Panc1 (cell line): ENCODE measurements around the gene HIPK4. TPM values are rescaled to one million over a fixed set of nuclear protein-coding genes. Genes with fewer than 3 reads are reported as not detected.

Source experiments
- ATAC-seq: fragments of 200-7000 bp; cut with Tn5 transposase; 2 replicates; pipeline ENCODE4 v1.9.1; 2020; ENCODE audit warnings: mild to moderate bottlenecking, moderate library complexity
- BruUV-seq: library from RNA; stranded (reverse); fragments of 400-500 nt; replicated peaks from 2 replicates; lab custom pipeline; 2021; lab: Mats Ljungman, UMichigan
- CTCF ChIA-PET: fragments of 300-600 bp; sonication (Branson Sonifier 250); formaldehyde crosslinking; loops from one replicate; lab custom pipeline; 2022; ENCODE audit warnings: antibody characterized with exemption; lab: Charles Lee
- POLR2A ChIA-PET: fragments of 300-600 bp; sonication (Branson Sonifier 250); formaldehyde crosslinking; loops from one replicate; lab custom pipeline; 2022; ENCODE audit warnings: antibody characterized with exemption; lab: Charles Lee
- DNase-seq: peaks from one replicate; pipeline ENCODE4 v3.0.0-alpha.2; 2010; ENCODE audit warnings: low read depth, low spot score
- H3K27ac ChIP-seq: 2 replicates; pipeline ENCODE4 v1.5.1; 2011; ENCODE audit warnings: mild to moderate bottlenecking, low read length, inconsistent platforms
- H3K27me3 ChIP-seq: fragments of 200-500 bp; sonication (Bioruptor generic); 2 replicates; pipeline ENCODE4 v1.6.0; 2014; ENCODE audit warnings: low read length, inconsistent platforms; ENCODE audit not compliant: control insufficient read depth, insufficient read depth
- H3K36me3 ChIP-seq: fragments of 200-500 bp; sonication (Bioruptor generic); 2 replicates; pipeline ENCODE4 v1.5.1; 2014; ENCODE audit warnings: inconsistent platforms, mild to moderate bottlenecking, low read length, moderate library complexity; ENCODE audit not compliant: control insufficient read depth, insufficient read depth
- H3K4me1 ChIP-seq: 2 replicates; pipeline ENCODE4 v1.5.1; 2011; ENCODE audit warnings: inconsistent platforms, mild to moderate bottlenecking, low read length, moderate library complexity; ENCODE audit not compliant: control insufficient read depth, insufficient read depth
- H3K4me3 ChIP-seq, 2 experiments: 2 replicates each; pipeline ENCODE4 v1.5.1; 2011 to 2012; ENCODE audit warnings: low read depth in 2 of 2, low read length in 2 of 2, mild to moderate bottlenecking in 2 of 2, inconsistent platforms in 1 of 2, moderate library complexity in 1 of 2
- H3K9me3 ChIP-seq: fragments of 200-500 bp; sonication (Bioruptor generic); 2 replicates; pipeline ENCODE4 v1.5.1; 2014; ENCODE audit warnings: low read depth, mild to moderate bottlenecking, inconsistent platforms, low read length, moderate library complexity; ENCODE audit not compliant: control insufficient read depth, insufficient read depth
- CTCF ChIP-seq: fragments of 450-650 bp; IDR thresholded peaks from 2 replicates; pipeline ENCODE4 v1.5.1; 2017; ENCODE audit warnings: mild to moderate bottlenecking
- POLR2AphosphoS5 ChIP-seq: IDR thresholded peaks from 2 replicates; pipeline ENCODE4 v1.6.1; 2012; ENCODE audit warnings: mild to moderate bottlenecking, low read depth, low read length, moderate library complexity
- REST ChIP-seq, 2 experiments: IDR thresholded peaks; 2 replicates each; pipeline ENCODE4 v1.6.1; 2011 to 2012; ENCODE audit warnings: low read depth in 2 of 2, control low read depth in 1 of 2, low read length in 1 of 2, mild to moderate bottlenecking in 1 of 2, moderate library complexity in 1 of 2; ENCODE audit not compliant: insufficient read depth in 1 of 2
- SIN3A ChIP-seq: IDR thresholded peaks from 2 replicates; pipeline ENCODE4 v1.6.1; 2012; ENCODE audit warnings: low read depth, mild to moderate bottlenecking, low read length, moderate library complexity, borderline replicate concordance; ENCODE audit not compliant: insufficient read depth
- TCF7L2 ChIP-seq: IDR thresholded peaks from 2 replicates; pipeline ENCODE4 v1.6.1; 2011; ENCODE audit warnings: mild to moderate bottlenecking, low read depth, low read length, inconsistent platforms
- in situ Hi-C: cut with HindIII; loops from 2 replicates; pipeline ENCODE4 v1.10.0; 2016; ENCODE audit warnings: low sequenced_read_pairs, low pct_unique_long_range_greater_than_20kb
- intact Hi-C: fragments of 100-400 bp; cut with micrococcal nuclease; formaldehyde crosslinking; loops from one replicate; pipeline ENCODE4 v1.10.0; 2022; ENCODE audit not compliant: unreplicated experiment
- total RNA-seq: library from RNA; stranded (reverse); gene quantifications from one replicate; pipeline ENCODE4 v1.2.1, GENCODE V29; 2021; ENCODE audit not compliant: unreplicated experiment

Gene HIPK4
- total RNA-seq, 1 experiment from 2014 or later, result 0.13 TPM

- DNase-seq, result no peak
- H3K4me3 ChIP-seq, result no peak overlapping the region
- TF ChIP-seq POLR2AphosphoS5, result no peak
- TF ChIP-seq TCF7L2, result no peak
- TF ChIP-seq CTCF, result no peak
- TF ChIP-seq SIN3A, result no peak
- no peak for TF ChIP-seq REST (IDR thresholded peaks at IDR 0.05; ENCODE audit: insufficient read depth in 1 of 2, low read depth in 2 of 2, low read length in 1 of 2)
- peaks cover 2% of the 10 kb centered on the region; the same call in 1 of the 2 replicates for H3K27me3 ChIP-seq
- POLR2A ChIA-PET, result interaction anchor here (0.5 to 1.0 kb wide), 6 partner anchors 11 to 1667 kb away, joined by 3 to 19 read pairs (median 6); no protein-coding TSS in a partner anchor
- intact Hi-C loops (loop anchor here (2.0 kb wide), 1 partner anchor 33 kb away; no protein-coding TSS in a partner anchor), in situ Hi-C loops (loop anchor here (25.0 kb wide), 1 partner anchor 1675 kb away; no protein-coding TSS in a partner anchor)
- CTCF ChIA-PET, result interaction anchor here (0.6 to 26.0 kb wide), 8 partner anchors 31 to 1724 kb away, joined by 3 to 498 read pairs (median 4); no protein-coding TSS in a partner anchor
- no TSS peak for BruUV-seq
- no peak overlapping the region for H3K27ac ChIP-seq
- ATAC-seq, result no peak
- H3K9me3 ChIP-seq, result no peaks in the 10 kb centered on the region
- H3K36me3 ChIP-seq, result no peaks in the 10 kb centered on the region
- H3K4me1 ChIP-seq, result no peaks in the 10 kb centered on the region
These were observed 52.4 kb downstream of the HIPK4 start for GRCh38 chr19:40337594-40337993.

- TF ChIP-seq SIN3A (no peak), TCF7L2 (no peak), REST (IDR thresholded peaks at IDR 0.05; ENCODE audit: insufficient read depth in 1 of 2, low read depth in 2 of 2, low read length in 1 of 2) (no peak), CTCF (no peak), POLR2AphosphoS5 (no peak)
- no peak overlapping the region for H3K27ac ChIP-seq
- intact Hi-C loops (loop anchor here (2.0 kb wide), 1 partner anchor 32 kb away; no protein-coding TSS in a partner anchor), in situ Hi-C loops (loop anchor here (25.0 kb wide), 1 partner anchor 1675 kb away; no protein-coding TSS in a partner anchor)
- no peak for ATAC-seq
- CTCF ChIA-PET, result interaction anchor here (0.5 to 26.0 kb wide), 8 partner anchors 31 to 543 kb away, joined by 3 to 498 read pairs (median 3); partner anchors contain the start of gene TTC9B
- BruUV-seq, result no TSS peak
- no peak for DNase-seq
- H3K9me3 ChIP-seq, result no peaks in the 10 kb centered on the region
- no peaks in the 10 kb centered on the region for H3K4me1 ChIP-seq
- H3K36me3 ChIP-seq, result no peaks in the 10 kb centered on the region
- no peak overlapping the region for H3K4me3 ChIP-seq
- H3K27me3 ChIP-seq, result peaks cover 2% of the 10 kb centered on the region; the same call in 1 of the 2 replicates
- POLR2A ChIA-PET, result interaction anchor here (0.7 to 1.0 kb wide), 2 partner anchors 17 to 888 kb away, joined by 3 to 5 read pairs; no protein-coding TSS in a partner anchor
These were observed 52.9 kb downstream of the HIPK4 start for GRCh38 chr19:40337107-40337506.
